ENCODE measurements around the gene SCO1. TPM values are rescaled to one million over a fixed set of nuclear protein-coding genes. Genes with fewer than 3 reads are reported as not detected.

The SCO1 gene
- polyA plus RNA-seq, 1 donor = 43.9 TPM

DNA sequence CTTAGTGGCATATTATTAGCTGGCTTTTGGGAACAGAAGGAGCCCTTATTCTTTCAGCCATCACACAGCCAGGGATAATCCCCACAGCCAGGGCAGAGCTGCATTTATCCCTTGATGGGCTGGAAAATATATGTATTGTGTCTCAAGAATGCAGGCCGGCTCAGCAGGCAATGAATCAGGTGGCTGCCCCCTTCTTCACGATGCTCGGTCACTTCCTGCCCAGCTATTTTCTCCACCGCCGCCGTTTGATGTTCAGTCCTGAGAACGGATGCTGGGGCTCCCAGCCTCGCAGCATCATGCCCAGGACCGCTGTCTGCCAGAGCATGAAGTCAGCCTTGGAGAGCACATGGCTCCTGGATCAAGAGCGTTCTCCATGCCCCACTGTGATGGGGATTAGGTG is 35.9 kb downstream of the SCO1 start:
- no peaks in the 10 kb centered on the region for H3K9me3 ChIP-seq (ENCODE audit: control insufficient read depth, low read depth, low read length)

DNA sequence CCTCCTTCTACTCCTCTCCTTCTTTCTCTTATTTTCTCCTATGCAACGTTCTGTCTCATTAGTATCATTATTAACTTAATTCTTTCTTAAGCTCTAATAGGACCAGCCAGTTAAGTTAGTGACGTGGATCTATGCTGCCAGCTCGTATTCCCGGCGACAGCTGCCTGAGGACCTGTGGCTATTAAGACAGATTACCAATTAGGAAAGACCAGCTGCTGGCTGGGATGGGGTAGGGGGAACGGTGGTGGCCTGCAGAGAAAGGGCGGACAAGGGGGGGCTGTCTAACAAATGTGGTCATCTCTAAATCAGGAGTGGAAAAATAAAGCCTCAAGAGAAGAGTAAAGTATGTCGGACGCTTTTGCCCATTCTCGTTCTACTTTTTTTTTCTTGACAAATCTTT is 39.5 kb downstream of the SCO1 start:
- no peak for DNase-seq
- no peaks in the 10 kb centered on the region for H3K27me3 ChIP-seq (ENCODE audit: control insufficient read depth, insufficient read depth, low read length)
- H3K36me3 ChIP-seq (ENCODE audit: control insufficient read depth, insufficient read depth, low read length) = peaks cover 3% of the 10 kb centered on the region
- WGBS (ENCODE audit: insufficient coverage, low lambda C conversion rate) = 86% methylated on average over 2 of the region's 10 CpGs
- H3K9me3 ChIP-seq (ENCODE audit: control insufficient read depth, low read depth, low read length) = no peaks in the 10 kb centered on the region
- H3K4me3 ChIP-seq (ENCODE audit: low read length) = no peak overlapping the region
- no peak overlapping the region for H3K27ac ChIP-seq (ENCODE audit: low read length)
- H3K4me1 ChIP-seq (ENCODE audit: control insufficient read depth, insufficient read depth, low read length) = no peaks in the 10 kb centered on the region

More for the DNA sequence above, 35.9 kb downstream of the SCO1 start:
- no peak for DNase-seq
- H3K27ac ChIP-seq (ENCODE audit: low read length) = no peak overlapping the region
- no peaks in the 10 kb centered on the region for H3K4me1 ChIP-seq (ENCODE audit: control insufficient read depth, insufficient read depth, low read length)
- H3K36me3 ChIP-seq (ENCODE audit: control insufficient read depth, insufficient read depth, low read length) = peaks cover 3% of the 10 kb centered on the region
- H3K4me3 ChIP-seq (ENCODE audit: low read length) = no peak overlapping the region
- H3K27me3 ChIP-seq (ENCODE audit: control insufficient read depth, insufficient read depth, low read length) = no peaks in the 10 kb centered on the region
- WGBS (ENCODE audit: insufficient coverage, low lambda C conversion rate) = no CpG with 5 or more reads among the region's 10 CpGs

- WGBS (ENCODE audit: insufficient coverage, low lambda C conversion rate) = no CpG with 5 or more reads among the region's 15 CpGs
- DNase-seq = no peak
- no peak within 1 kb of the TSS for H3K4me3 ChIP-seq (ENCODE audit: low read length)
- H3K36me3 ChIP-seq (ENCODE audit: control insufficient read depth, insufficient read depth, low read length) = peaks cover 3% of the 10 kb centered on the region
- no peak within 1 kb of the TSS for H3K27ac ChIP-seq (ENCODE audit: low read length)
- H3K27me3 ChIP-seq (ENCODE audit: control insufficient read depth, insufficient read depth, low read length) = no peaks in the 10 kb centered on the region
- H3K9me3 ChIP-seq (ENCODE audit: control insufficient read depth, low read depth, low read length) = no peaks in the 10 kb centered on the region
- H3K4me1 ChIP-seq (ENCODE audit: control insufficient read depth, insufficient read depth, low read length) = no peaks in the 10 kb centered on the region
Measured at GRCh38 chr17:10657148-10657547, 40.2 kb downstream of the SCO1 start, which contains the start of gene MYH3. Gene MYH3 (minus strand): TSS chr17:10657309. CDS start chr17:10655064, 2,245 bp downstream.

DNA sequence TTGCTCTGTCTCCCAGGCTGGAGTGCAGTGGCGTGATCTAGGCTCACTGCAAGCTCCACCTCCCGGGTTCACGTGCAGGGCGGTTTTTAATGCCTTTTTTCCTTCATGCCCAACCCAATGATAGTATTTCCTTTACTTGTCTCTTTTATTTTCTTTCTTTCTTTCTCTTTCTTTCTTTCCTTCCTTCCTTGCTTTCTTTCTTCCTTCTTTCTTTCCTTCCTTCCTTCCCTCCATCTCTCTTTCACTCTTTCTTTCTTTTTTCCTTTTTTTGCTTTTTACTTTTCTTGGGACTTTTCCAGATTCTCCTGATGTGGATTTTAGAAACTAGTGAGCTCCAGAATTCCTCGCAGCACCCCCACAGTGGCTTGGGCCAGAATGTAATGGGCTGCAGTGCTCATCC is 43.3 kb downstream of the SCO1 start:
- 60% methylated on average over 4 of the region's 5 CpGs for WGBS (ENCODE audit: insufficient coverage, low lambda C conversion rate)
- H3K4me1 ChIP-seq (ENCODE audit: control insufficient read depth, insufficient read depth, low read length) = no peaks in the 10 kb centered on the region
- no peak overlapping the region for H3K4me3 ChIP-seq (ENCODE audit: low read length)
- H3K9me3 ChIP-seq (ENCODE audit: control insufficient read depth, low read depth, low read length) = no peaks in the 10 kb centered on the region
- H3K27ac ChIP-seq (ENCODE audit: low read length) = no peak overlapping the region
- no peak for DNase-seq
- H3K36me3 ChIP-seq (ENCODE audit: control insufficient read depth, insufficient read depth, low read length) = peaks cover 3% of the 10 kb centered on the region
- no peaks in the 10 kb centered on the region for H3K27me3 ChIP-seq (ENCODE audit: control insufficient read depth, insufficient read depth, low read length)

DNA sequence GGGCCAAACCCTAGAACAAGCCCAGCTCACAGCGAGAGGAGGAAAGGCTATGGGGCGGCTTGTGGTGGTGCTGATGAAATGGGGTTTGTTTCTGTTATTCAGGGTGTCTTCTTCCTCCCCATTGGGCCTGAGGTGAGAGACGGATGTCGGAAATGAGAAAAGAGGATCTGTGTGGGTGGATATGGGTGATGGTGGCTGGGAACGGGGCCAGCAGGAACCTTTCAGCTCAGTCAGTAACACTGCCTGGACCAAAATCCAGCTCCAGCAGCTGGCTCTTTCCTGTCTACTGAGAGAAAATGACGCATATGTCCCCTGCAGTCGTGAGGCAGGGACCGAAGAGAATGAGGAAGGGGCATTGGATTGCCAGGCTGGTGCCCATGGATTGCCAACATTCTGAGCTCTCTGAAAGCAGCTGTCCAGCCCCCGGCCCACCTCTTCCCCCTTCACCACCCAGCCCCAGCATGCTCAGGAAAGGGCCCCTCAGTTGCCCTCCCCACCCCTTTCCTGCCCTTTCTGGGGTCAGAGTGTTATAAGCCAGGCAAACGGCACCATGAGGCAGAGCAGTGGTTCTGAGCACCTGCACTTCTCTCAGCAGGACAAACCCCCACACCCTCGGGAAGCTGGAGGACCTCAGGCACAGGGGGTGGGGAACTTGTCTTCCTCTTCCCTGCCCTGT is 44.2 kb downstream of the SCO1 start:
- no peaks in the 10 kb centered on the region for H3K27me3 ChIP-seq (ENCODE audit: control insufficient read depth, insufficient read depth, low read length)
- no peak overlapping the region for H3K4me3 ChIP-seq (ENCODE audit: low read length)
- DNase-seq = no peak
- no peak overlapping the region for H3K27ac ChIP-seq (ENCODE audit: low read length)
- H3K9me3 ChIP-seq (ENCODE audit: control insufficient read depth, low read depth, low read length) = no peaks in the 10 kb centered on the region
- no CpG with 5 or more reads among the region's 11 CpGs for WGBS (ENCODE audit: insufficient coverage, low lambda C conversion rate)
- H3K4me1 ChIP-seq (ENCODE audit: control insufficient read depth, insufficient read depth, low read length) = no peaks in the 10 kb centered on the region
- H3K36me3 ChIP-seq (ENCODE audit: control insufficient read depth, insufficient read depth, low read length) = peaks cover 3% of the 10 kb centered on the region

- 0% methylated on average over 1 of the region's 9 CpGs for WGBS (ENCODE audit: insufficient coverage, low lambda C conversion rate)
Measured at GRCh38 chr17:10651927-10652326, 45.4 kb downstream of the SCO1 start.

DNA sequence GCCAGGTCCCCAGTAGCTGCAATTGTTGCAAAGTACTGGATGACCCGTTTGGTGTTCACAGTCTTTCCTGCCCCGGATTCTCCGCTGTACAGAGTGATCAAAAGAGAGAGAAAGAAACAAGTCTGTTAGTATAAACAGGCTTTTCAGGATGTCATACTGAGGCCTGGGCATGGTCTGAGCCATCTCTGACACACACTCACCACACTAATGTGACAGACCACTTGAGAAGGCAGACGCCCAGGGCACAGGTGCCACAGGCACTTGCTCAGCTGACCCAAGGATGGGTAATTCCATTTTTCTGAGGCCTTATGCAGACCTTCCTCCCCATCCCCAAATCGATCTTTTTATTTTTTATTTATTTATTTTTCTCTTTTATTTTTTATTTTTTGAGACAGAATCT is 47.7 kb downstream of the SCO1 start:
- Histone ChIP-seq H3K9me3 (ENCODE audit: control insufficient read depth, low read depth, low read length) (no peaks in the 10 kb centered on the region), H3K4me3 (ENCODE audit: low read length) (no peak overlapping the region), H3K36me3 (ENCODE audit: control insufficient read depth, insufficient read depth, low read length) (peaks cover 5% of the 10 kb centered on the region), H3K27me3 (ENCODE audit: control insufficient read depth, insufficient read depth, low read length) (no peaks in the 10 kb centered on the region), H3K4me1 (ENCODE audit: control insufficient read depth, insufficient read depth, low read length) (no peaks in the 10 kb centered on the region), H3K27ac (ENCODE audit: low read length) (no peak overlapping the region)
- no peak for DNase-seq
- 100% methylated on average over 1 of the region's 5 CpGs for WGBS (ENCODE audit: insufficient coverage, low lambda C conversion rate)

More at GRCh38 chr17:10651927-10652326, 45.4 kb downstream of the SCO1 start:
- H3K36me3 ChIP-seq (ENCODE audit: control insufficient read depth, insufficient read depth, low read length) = peaks cover 3% of the 10 kb centered on the region
- no peaks in the 10 kb centered on the region for H3K9me3 ChIP-seq (ENCODE audit: control insufficient read depth, low read depth, low read length)
- no peak overlapping the region for H3K27ac ChIP-seq (ENCODE audit: low read length)
- no peak for DNase-seq
- H3K4me1 ChIP-seq (ENCODE audit: control insufficient read depth, insufficient read depth, low read length) = no peaks in the 10 kb centered on the region
- no peak overlapping the region for H3K4me3 ChIP-seq (ENCODE audit: low read length)
- H3K27me3 ChIP-seq (ENCODE audit: control insufficient read depth, insufficient read depth, low read length) = no peaks in the 10 kb centered on the region

DNA sequence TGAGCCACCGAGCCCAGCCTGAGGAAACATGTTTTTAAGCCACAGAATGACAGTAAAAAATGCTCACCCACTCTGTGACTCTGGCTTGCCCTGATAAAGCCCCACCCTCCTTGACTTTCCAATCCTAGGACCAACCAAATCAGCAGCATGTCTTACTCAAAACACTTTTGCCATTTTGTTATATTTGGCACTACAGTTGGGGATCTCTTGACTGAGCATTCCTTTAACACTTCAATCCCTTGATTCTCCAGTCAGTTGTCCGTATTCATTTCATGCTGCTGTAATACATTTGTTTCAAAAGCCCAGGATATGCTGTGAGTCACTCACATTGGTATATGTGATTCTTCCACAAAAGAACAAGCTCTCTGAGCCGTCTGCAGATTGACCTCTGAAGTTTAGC is 48.4 kb downstream of the SCO1 start:
- Histone ChIP-seq H3K36me3 (ENCODE audit: control insufficient read depth, insufficient read depth, low read length) (peaks cover 9% of the 10 kb centered on the region), H3K27ac (ENCODE audit: low read length) (no peak overlapping the region), H3K9me3 (ENCODE audit: control insufficient read depth, low read depth, low read length) (no peaks in the 10 kb centered on the region), H3K4me1 (ENCODE audit: control insufficient read depth, insufficient read depth, low read length) (no peaks in the 10 kb centered on the region), H3K27me3 (ENCODE audit: control insufficient read depth, insufficient read depth, low read length) (no peaks in the 10 kb centered on the region), H3K4me3 (ENCODE audit: low read length) (no peak overlapping the region)
- no CpG with 5 or more reads among the region's 3 CpGs for WGBS (ENCODE audit: insufficient coverage, low lambda C conversion rate)
- no peak for DNase-seq

DNA sequence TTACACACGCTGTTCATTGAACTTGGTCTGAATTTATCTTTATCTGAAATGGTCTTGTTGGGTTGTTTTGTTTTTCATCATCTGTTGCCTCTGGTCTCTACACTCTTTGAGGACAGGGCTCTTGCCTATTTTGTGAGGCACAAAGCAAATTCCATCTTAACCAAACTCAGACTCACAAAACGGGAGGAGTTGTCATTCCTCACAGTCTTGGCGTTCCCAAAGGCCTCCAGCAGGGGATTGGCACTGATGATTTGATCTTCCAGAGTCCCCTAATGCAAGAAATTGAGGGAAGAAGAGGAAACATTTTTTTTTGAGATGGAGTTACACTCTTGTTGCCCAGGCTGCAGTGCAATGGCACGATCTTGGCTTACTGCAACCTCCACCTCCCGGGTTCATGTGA is 49.0 kb downstream of the SCO1 start:
- no peaks in the 10 kb centered on the region for H3K27me3 ChIP-seq (ENCODE audit: control insufficient read depth, insufficient read depth, low read length)
- no peaks in the 10 kb centered on the region for H3K9me3 ChIP-seq (ENCODE audit: control insufficient read depth, low read depth, low read length)
- H3K4me1 ChIP-seq (ENCODE audit: control insufficient read depth, insufficient read depth, low read length) = no peaks in the 10 kb centered on the region
- peaks cover 9% of the 10 kb centered on the region for H3K36me3 ChIP-seq (ENCODE audit: control insufficient read depth, insufficient read depth, low read length)
- WGBS (ENCODE audit: insufficient coverage, low lambda C conversion rate) = 100% methylated on average over 1 of the region's 5 CpGs
- H3K4me3 ChIP-seq (ENCODE audit: low read length) = no peak overlapping the region
- H3K27ac ChIP-seq (ENCODE audit: low read length) = no peak overlapping the region
- no peak for DNase-seq

DNA sequence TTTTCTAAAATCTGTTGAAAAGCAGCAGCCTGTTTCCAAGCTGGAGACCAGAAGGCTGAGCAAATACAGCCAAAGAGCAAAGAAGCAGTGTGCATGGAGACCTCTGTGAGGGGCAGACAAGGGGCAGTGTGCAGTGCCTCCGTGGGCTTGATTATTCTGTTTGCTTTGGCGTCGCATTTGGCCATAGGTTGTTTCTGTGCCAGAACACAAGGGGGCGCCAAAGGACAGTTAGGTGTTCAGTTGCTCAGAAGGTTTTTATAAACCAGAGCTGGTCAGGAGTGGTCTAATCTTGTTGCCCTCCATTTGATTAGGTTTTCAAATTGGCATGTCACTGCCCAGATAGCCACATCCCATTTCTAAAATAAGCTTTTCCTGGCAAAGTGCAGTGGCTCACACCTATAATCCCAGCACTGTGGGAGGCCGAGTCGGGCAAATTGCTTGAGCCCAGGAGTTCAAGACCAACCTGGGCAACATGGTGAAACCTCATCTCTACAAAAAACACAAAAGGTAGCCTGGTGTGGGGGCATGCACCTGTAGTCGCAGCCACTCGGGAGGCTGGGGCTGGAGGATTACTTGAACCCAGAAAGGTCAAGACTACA is 50.8 kb downstream of the SCO1 start:
- DNase-seq = peak; percentile 49 to 51
- H3K4me3 ChIP-seq (ENCODE audit: low read length) = no peak overlapping the region

DNA sequence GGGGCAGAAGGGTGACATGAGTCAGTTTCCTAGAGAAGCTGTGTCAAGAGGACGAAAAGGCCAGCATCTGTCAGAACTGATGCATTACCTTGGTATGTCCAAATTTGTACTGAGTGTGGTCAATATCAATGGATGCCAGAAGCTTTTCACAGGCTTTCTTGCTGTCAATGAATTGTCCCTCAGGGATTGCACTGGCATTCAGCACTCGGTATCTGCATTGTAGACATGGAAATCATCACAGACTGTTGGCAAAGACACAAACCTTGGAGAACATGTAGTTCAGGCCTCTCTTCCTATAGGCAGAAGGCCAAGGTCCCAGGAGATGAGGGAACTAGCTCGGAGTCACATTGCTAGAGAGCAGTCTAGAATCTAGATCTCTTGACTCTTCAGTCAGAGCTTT is 56.9 kb downstream of the SCO1 start:
- H3K4me1 ChIP-seq (ENCODE audit: control insufficient read depth, insufficient read depth, low read length) = no peaks in the 10 kb centered on the region
- H3K27ac ChIP-seq (ENCODE audit: low read length) = no peak overlapping the region
- H3K36me3 ChIP-seq (ENCODE audit: control insufficient read depth, insufficient read depth, low read length) = peaks cover 29% of the 10 kb centered on the region
- no peaks in the 10 kb centered on the region for H3K27me3 ChIP-seq (ENCODE audit: control insufficient read depth, insufficient read depth, low read length)
- no peak for DNase-seq
- 67% methylated on average over 1 of the region's 3 CpGs for WGBS (ENCODE audit: insufficient coverage, low lambda C conversion rate)
- no peak overlapping the region for H3K4me3 ChIP-seq (ENCODE audit: low read length)
- H3K9me3 ChIP-seq (ENCODE audit: control insufficient read depth, low read depth, low read length) = no peaks in the 10 kb centered on the region

More for the DNA sequence above, 50.8 kb downstream of the SCO1 start:
- Histone ChIP-seq H3K36me3 (ENCODE audit: control insufficient read depth, insufficient read depth, low read length) (peaks cover 14% of the 10 kb centered on the region), H3K27me3 (ENCODE audit: control insufficient read depth, insufficient read depth, low read length) (no peaks in the 10 kb centered on the region), H3K9me3 (ENCODE audit: control insufficient read depth, low read depth, low read length) (no peaks in the 10 kb centered on the region), H3K4me1 (ENCODE audit: control insufficient read depth, insufficient read depth, low read length) (no peaks in the 10 kb centered on the region), H3K27ac (ENCODE audit: low read length) (no peak overlapping the region)
- WGBS (ENCODE audit: insufficient coverage, low lambda C conversion rate) = no CpG with 5 or more reads among the region's 8 CpGs
